HepG2 (cell line): ENCODE data around the gene ITGB8.

Experiments used
- CTCF ChIP-seq: sonication (generic); formaldehyde crosslinking; IDR thresholded peaks from 2 replicates; pipeline ENCODE4 v1.5.0; 2020; ENCODE audit warnings: mild to moderate bottlenecking, missing genetic modification reagents, moderate library complexity
- IRF1 ChIP-seq: sonication (generic); formaldehyde crosslinking; IDR thresholded peaks from 2 replicates; pipeline ENCODE4 v1.4.0; 2020; ENCODE audit warnings: low read depth, mild to moderate bottlenecking, missing genetic modification reagents
- MAFK ChIP-seq, 2 experiments: IDR thresholded peaks in 1 of 2; conservative IDR thresholded peaks in 1 of 2; 2 replicates each; pipeline ENCODE4 v1.6.1; 2011; ENCODE audit warnings: improper control_type of control experiment in 2 of 2, low read length in 2 of 2
- NCOA1 ChIP-seq: sonication (generic); formaldehyde crosslinking; IDR thresholded peaks from 2 replicates; pipeline ENCODE4 v1.9.0; 2021; ENCODE audit warnings: missing genetic modification reagents
- NCOR1 ChIP-seq: fragments of 200-600 bp; sonication (generic); IDR thresholded peaks from 2 replicates; pipeline ENCODE4 v1.7.0; 2017; ENCODE audit warnings: antibody characterized with exemption, low read length, borderline replicate concordance
- POLR2A ChIP-seq, 2 experiments: IDR thresholded peaks; 2 replicates each; pipeline ENCODE4 v1.6.1; 2011; ENCODE audit warnings: low read depth in 2 of 2, low read length in 2 of 2, mild to moderate bottlenecking in 1 of 2, moderate library complexity in 1 of 2; ENCODE audit not compliant: insufficient read depth in 1 of 2
- ZNF496 ChIP-seq: sonication (generic); formaldehyde crosslinking; IDR thresholded peaks from 2 replicates; pipeline ENCODE4 v1.8.1; 2023; ENCODE audit warnings: mild to moderate bottlenecking, moderate library complexity, missing genetic modification reagents; ENCODE audit not compliant: insufficient replicate concordance
- TF ChIP-seq, protein P1 (sequence below): sonication (generic); formaldehyde crosslinking; IDR thresholded peaks from 2 replicates; pipeline ENCODE4 v1.4.0; 2020; ENCODE audit warnings: missing genetic modification reagents
- TF ChIP-seq, protein P2 (sequence below): sonication (generic); formaldehyde crosslinking; IDR thresholded peaks from 2 replicates; pipeline ENCODE4 v1.8.0; 2022; ENCODE audit warnings: missing genetic modification reagents, mild to moderate bottlenecking, borderline replicate concordance

DNA sequence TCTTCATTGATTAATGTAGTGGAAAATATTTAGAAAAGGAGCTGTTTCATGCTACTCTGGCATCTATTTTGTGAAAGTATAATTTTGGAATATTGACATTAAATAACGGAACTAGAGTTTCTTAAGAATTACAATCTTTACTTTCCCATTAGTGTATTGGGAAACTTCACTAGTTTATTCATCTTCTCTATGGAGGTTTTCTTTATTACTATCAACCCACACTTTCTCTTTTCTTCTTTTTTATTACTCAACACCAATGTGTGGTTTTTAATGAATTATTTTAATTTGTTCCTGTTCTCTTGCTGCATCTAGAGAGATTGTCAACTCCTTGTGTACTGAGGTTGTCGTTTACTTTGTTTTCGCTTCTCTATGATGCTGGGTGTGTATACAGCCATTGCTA, 20.4 kb upstream of the ITGB8 start:
- TF ChIP-seq NCOA1 (CRISPR knock-in tag) (no peak), ZNF496 (CRISPR knock-in tag) (no peak), CTCF (CRISPR knock-in tag) (no peak), POLR2A (IDR thresholded peaks at IDR 0.05; ENCODE audit: insufficient read depth in 1 of 2, low read depth in 2 of 2, low read length in 2 of 2) (no peak), NCOR1 (no peak), MAFK (conservative IDR thresholded peaks at IDR 0.05 in 1 of 2, IDR thresholded peaks at IDR 0.05 in 1 of 2; ENCODE audit: low read length in 2 of 2) (no peak), IRF1 (CRISPR knock-in tag) (no peak)
- TF ChIP-seq, protein P1, sequence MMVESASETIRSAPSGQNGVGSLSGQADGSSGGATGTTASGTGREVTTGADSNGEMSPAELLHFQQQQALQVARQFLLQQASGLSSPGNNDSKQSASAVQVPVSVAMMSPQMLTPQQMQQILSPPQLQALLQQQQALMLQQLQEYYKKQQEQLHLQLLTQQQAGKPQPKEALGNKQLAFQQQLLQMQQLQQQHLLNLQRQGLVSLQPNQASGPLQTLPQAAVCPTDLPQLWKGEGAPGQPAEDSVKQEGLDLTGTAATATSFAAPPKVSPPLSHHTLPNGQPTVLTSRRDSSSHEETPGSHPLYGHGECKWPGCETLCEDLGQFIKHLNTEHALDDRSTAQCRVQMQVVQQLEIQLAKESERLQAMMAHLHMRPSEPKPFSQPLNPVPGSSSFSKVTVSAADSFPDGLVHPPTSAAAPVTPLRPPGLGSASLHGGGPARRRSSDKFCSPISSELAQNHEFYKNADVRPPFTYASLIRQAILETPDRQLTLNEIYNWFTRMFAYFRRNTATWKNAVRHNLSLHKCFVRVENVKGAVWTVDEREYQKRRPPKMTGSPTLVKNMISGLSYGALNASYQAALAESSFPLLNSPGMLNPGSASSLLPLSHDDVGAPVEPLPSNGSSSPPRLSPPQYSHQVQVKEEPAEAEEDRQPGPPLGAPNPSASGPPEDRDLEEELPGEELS (CRISPR knock-in tag) = no peak
- TF ChIP-seq, protein P2, sequence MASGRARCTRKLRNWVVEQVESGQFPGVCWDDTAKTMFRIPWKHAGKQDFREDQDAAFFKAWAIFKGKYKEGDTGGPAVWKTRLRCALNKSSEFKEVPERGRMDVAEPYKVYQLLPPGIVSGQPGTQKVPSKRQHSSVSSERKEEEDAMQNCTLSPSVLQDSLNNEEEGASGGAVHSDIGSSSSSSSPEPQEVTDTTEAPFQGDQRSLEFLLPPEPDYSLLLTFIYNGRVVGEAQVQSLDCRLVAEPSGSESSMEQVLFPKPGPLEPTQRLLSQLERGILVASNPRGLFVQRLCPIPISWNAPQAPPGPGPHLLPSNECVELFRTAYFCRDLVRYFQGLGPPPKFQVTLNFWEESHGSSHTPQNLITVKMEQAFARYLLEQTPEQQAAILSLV (CRISPR knock-in tag) = no peak
